NCI-H82 treated with DMSO at 0.1 percent for 48 hours (cell line): ENCODE results near the gene VSIR.

Experiments
- DNase-seq: peaks from one replicate; lab custom pipeline; 2025; ENCODE audit not compliant: unreplicated experiment; lab: John Stamatoyannopoulos, UW

Gene VSIR

DNA sequence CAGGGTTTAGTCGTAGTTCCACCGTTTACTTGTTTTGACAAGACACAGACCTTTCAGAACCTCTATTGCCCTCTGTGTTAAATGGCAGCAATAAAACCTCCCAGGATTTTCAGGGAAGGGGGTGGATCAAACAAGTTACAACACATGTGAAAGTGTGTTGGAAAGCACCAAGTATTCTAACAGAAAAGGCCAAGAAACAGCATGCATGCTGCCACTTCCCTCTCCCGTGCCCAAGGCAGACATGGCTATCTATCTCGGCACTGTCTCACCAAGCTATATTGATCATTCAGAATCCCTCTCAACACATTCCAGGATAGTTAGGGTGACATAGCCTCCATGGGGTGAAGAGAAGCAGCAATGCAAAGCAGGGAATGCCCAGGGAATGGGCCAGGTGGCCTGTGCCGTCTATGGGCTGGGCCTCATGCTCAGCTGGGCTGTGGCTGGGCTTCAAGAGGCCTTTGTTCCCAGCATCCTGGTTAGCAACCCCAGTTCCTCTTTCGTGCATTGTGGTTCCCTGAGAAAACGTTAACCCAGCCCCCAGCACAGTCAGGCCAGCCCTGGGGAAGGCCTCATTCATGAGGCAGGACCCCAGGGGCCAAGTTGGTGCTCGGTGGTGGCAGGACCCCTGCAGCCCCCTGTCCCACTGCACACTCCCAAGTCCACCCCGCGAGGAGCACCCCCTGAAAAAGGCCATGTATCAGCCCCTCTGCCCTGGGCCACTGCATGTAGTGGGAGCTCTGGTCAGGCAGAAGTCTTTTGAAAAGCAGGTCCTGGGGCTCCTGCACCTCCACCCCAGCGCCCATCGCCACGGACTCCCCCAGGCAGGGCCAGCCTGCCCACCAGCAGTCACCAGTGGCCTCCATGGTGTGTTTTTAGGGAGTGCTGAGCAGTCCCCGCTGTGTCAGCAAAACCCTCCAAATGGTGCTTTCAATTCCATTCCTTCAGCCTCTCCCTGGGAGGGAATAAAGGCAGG is 25.5 kb downstream of the VSIR start:
- DNase-seq, result no peak

DNA sequence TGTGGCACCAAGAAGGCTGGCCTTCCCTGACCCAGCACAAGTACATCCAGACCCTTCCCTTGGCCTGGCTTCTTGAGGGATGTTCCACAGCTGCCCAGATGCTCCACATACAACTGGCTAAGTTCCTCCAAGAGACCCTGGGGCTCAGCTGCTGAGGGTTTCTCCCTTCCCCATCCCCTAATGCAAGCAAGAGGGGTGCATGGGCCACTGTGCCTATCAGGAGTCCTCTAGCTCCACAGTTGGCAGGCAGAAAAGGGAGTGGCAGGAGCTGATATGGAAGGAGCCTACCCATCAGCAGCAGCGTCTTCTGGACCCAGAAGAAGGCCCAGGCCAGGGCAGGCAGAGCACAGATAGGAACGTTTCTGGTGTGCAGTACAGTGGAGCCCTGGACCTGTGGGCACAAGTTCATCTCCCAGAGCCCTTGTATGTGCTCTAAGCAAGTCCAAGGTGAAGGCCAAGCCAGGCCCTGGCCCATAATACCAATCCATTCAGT is 26.2 kb downstream of the VSIR start:
- no peak for DNase-seq

DNA sequence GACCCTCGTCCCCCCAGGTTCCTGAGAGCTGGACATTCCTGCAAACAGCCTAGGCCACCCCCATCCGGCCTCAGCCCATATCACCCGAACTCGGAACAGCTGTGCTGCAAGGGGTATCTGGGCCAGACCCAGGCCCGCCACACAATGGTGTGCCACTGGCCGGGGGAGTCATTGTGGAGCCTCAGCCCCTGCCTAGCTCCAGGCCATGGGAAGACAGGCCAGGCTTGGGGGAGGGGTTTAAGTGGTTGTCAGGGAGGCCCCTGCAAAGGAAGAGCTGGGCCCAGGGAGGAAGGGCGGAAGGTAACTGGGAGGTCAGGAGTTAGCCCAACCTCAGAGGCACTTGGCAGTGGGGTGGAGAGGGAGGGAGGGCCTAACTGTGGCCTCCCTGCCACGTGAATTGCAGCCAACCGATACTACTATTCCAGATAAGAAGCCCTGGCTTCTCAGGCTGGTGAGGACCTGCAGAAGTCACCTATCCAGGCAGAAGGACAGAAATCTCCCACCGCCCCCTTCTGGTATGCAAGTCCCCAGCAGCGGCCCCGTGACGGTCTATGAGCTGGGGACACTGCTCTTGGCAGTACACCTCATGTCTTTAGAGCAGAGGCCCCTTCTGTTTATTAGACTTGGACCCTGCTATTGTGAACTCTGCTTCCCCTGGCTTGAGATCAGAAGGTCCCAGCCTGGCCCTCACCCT is 26.8 kb downstream of the VSIR start:
- DNase-seq, result no peak

DNA sequence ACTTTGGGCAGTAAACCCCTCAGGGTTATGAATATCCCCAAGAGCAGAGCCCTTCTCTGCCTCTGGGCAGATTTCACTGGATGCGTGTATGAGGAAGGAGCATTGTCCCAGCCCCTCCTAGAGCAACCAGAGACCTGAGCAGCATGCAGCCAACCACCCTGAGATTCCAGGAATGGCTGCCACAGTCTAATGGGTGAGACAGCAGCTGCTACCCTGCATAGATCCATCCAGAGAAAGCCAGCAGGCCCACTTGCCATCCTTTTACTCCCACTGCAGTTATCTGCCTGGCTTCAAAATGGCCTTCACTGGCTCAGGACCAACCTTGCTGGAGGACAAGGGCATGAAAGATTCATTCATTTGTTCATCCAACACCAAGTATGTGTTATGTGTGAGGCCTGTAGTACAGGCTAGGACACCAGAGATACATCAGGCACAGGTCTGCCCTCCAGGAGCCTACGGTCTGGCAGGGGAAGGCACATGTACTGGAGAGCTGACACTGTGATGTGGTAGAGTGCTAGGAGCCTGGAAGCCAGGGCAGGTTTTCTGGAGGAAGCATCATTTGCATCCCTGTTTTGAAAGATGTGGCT is 27.6 kb downstream of the VSIR start:
- no peak for DNase-seq

DNA sequence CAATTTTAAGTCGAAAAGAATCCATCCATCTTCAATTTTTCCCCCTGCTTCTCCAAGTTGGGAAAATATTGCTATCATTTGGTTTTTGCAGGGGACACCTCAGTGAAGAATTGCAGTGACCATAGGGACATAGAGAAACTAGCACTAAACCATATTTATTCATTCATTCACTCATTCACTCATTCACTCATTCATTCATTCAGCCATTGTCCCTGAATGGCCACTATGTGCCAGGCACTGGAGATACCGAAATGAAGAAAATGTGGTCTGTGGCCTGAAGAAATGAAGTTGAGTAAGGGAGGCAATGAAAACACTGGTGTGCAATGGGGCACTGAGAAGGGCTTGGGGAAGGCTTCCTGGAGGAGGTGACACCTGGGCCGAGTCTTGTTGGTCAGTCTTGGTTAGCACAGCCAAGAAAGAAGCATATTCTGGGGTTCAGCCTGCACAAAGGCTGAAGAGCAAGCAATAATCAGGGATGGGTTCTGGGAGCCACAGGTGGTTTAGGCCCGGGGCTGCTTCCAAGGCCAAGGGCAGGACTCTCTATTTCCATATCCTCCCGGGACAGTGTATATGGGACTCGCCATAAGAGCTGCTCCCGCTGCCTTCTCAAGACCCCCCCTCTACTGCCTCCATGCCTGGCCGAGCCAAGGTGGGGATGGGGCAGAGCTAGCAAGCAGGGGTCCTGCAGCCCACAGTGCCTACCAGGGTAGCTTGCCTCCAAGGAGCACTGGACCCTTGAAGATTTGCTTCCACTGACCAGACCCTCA is 28.2 kb downstream of the VSIR start:
- no peak for DNase-seq

DNA sequence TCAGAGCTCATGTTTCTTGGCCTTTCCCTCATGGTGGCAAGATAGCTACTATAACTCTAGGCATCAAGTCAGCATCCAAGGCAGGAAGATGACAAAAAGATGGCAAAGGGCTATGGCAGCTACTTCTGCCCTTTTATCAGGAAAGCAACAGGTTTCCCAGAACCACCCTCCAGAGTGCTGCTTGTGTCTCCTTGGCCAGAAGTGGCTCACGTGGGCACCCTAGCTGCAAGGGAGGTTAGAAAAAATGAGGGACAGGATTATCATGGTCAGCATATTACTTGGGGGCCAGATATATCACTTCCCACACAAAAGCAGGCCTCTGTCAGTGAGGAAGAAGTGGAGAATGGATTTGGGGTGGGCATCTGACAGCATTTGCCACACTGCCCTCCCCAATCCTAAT is 29.5 kb downstream of the VSIR start:
- DNase-seq, result no peak

DNA sequence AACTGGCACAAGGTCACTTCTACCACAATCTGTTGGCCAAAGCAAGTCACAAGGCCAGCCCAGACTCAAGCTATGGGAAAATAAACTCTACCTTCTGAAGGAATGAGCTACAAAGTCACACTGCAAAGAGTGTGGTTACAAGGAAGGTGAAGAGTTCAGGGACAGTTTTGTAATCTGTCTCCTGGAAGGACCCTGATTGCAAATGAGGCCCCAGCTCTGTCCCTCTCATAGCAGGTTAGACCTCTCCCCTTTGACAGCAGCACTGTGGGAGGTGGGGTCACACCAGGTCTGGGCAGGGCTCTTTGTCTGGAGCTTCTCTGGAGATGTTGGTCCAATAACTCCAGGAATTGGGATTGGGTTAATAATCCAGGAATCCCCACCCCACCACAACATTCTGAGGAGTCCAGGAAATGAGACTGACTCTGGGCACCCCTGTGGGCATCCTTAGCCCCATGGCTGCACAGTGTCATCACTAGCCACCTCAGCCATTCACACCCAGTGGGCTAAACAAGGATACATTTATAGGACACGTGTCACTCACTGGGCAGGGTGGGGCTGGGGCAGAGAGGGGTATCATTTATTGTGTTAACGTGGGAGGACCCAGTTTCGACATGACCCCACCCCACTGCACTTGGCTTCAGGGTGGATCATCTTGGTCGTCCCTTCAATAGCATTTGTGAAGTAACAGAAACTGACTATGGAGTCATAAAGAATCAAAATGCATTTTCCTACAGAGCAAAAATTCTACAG is 30.1 kb downstream of the VSIR start:
- no peak for DNase-seq

DNA sequence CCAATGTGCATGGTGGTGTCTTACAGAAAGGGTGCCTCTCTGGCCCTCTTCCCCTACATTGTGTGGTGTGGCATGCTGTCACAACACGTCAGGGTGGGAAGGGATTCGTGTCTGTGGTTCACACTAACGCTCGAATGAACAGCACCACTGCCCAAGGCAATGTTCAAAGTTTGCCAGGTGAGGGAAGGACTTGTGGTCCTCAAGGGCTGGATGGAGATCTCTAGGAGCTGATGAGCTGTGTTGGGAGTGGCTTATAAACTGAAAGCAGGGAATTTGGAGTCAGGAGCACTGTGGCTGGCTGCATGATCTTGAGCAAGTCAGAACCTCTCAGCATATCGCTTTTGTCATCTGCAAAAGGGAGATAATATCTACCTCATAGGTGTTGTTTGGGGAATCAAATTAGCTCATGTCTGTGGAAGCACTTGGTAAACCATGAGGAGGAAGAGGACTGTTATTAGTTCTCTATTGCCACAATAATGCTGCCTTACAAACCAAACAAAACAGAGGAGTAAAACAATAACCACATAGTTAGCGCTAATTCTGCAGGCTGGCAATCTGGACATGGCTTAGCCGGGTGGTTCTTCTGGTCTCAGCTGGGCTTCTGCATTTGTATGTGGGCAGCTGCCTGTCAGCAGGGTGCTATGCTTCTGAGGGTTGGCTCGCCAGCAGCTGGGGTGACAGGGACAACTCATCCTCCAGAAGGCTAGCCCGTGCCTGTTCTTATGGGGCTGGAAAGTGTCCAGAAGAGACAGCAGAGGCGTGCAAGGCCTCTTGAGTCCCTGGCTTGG is 30.8 kb downstream of the VSIR start:
- no peak for DNase-seq

DNA sequence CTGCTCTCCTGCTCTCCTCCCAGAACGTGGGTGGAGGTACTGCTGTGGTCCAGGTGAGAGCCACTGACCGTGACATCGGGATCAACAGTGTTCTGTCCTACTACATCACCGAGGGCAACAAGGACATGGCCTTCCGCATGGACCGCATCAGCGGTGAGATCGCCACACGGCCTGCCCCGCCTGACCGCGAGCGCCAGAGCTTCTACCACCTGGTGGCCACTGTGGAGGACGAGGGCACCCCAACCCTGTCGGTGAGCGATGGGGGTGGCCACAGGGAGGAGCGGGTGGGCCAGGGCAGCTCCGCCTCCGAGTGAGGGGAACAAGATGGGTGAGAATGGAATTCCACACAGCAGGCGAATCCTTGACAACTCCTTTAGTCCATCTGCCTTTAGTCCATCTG is 31.6 kb downstream of the VSIR start:
- DNase-seq, result no peak

DNA sequence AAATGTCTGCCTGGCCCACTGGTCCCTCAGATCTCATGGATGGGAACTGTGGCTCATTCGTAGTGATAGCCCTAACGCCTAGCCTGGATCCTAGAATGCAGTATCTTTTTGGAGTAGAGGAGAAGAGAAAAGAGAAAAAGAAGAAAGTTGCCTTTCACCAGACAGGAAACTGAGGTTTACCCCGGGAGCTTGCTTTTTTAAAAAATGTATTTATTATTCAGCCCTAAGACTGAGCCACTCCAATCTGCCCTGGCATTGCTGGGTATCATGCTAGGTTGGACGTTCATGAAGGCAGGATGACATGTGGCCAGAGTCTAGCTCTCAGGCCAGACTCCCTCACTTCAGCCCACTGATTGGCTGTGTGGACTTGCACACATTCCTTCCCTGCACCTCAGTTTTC is 32.3 kb downstream of the VSIR start:
- no peak for DNase-seq

DNA sequence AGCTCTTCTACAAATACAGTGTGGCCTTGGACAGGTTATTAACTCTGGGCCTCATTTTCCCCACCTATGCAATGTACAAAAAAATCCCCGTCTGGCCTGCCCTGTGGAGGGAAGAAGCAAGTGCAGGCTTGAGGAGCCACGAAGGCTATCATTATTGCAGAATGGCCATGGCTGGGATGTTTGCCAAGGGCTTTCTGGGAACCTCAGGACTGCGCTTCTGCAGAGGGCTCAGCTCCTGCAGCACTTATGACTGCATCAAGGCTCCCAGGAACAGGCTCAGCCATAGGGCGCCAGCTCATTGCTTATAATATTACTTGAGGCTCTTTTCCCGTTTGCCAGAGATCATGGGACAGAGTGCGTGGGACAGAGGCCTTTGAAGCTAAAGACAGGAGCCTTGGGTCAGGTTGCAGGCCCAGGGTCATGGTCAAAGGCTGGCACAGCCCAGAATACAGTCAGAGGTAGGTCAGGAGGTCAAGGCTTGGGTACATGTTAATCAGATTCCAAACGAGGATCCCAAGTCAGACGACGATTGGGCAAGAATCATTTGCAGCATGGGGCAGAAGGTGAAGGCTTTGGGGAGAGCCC is 33.2 kb downstream of the VSIR start:
- no peak for DNase-seq

DNA sequence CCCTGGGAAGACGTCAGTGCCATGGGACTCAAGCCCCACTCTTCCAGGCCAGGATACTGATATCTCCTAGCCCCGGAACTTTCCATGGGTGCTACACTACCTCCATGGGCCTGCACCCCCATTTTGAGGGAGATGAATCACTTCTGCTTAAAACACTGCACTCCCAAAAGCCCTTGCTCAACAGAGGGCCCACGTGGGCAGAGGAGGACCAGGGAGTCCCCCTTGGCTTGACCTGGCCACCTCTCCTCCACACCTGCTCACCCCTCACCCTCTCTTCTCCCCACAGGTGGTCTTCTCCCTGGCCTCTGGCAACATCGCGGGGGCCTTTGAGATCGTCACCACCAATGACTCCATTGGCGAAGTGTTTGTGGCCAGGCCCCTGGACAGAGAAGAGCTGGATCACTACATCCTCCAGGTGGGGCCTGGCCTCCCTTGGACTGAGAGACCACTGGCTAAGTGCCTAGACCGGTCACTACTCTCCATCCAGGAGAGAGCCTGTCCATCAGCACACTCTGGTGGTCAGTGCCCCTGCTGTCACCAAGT is 33.9 kb downstream of the VSIR start:
- no peak for DNase-seq

DNA sequence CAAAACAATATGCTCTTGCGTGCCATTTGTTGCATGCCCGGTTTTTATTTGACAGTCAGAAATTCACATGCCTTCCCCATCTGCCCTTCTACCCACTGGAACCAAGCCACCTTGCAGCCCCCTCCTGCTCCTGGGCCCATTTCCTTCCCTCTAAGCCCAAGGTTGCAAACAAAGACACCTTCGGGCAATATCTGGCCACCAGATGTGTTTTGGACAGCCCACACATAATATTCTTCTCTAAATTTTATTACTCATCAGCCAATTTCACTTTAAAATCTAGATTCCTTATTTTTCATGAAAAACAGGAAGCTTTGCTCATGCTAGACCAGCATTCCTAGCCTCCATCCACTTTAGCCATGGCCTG is 35.5 kb downstream of the VSIR start:
- DNase-seq, result no peak

DNA sequence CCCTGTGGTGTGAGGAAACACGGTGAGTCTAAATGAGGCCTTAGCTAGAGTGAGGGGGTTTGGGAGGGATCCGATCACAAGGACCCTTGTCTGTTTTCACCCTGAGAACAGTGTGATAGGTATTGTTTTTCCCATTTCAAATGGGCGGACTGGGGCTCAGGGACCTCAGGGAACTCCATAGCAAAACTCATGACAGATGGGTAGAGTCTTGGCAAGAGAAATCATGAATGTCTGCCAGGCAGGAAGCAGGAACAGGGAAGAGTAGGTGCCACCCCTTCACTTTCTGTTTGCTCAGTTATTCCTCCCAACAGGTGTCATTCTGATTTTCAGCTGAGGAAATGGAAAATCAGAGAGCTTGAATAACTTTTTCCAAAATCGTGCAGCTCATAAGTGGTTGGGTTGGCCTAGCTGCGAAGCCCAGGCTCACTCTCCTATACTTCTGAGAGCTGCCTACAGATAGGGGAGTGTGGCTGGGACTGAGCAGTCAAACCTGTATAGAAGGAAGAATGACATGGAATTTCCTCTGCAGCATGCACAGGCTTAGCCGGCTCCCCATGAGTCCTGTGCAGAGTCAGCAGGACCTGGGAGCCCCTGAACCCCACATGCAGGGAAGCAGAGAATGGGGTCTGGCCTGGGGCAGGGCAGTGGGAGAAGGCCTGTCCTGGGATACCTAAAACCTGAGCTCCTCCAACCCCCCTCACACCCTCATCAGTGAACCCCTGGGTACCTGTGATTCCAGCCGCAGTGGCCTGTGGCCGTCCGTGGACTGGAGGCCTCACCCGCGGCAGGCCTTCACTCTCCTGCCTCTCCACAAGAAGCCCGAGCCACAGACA is 36.1 kb downstream of the VSIR start:
- DNase-seq, result no peak

DNA sequence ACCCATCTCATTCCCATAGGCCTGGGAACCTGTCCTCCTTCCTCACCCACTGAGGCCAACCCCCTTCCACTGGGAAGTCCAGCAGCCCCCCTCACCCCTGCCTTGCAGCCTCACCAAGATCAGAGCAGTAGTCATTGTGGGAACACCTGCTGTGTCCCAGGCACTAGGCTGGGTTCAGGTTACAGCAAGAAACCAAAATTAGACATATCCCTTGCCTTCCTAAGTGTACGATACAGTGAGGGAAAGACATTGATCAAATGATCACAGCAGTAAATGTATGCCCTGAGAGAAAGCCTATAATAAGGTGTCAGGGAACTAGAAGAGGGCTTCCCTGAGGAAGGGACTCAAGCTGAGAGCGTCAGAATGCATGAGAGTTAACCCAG is 36.8 kb downstream of the VSIR start:
- no peak for DNase-seq

DNA sequence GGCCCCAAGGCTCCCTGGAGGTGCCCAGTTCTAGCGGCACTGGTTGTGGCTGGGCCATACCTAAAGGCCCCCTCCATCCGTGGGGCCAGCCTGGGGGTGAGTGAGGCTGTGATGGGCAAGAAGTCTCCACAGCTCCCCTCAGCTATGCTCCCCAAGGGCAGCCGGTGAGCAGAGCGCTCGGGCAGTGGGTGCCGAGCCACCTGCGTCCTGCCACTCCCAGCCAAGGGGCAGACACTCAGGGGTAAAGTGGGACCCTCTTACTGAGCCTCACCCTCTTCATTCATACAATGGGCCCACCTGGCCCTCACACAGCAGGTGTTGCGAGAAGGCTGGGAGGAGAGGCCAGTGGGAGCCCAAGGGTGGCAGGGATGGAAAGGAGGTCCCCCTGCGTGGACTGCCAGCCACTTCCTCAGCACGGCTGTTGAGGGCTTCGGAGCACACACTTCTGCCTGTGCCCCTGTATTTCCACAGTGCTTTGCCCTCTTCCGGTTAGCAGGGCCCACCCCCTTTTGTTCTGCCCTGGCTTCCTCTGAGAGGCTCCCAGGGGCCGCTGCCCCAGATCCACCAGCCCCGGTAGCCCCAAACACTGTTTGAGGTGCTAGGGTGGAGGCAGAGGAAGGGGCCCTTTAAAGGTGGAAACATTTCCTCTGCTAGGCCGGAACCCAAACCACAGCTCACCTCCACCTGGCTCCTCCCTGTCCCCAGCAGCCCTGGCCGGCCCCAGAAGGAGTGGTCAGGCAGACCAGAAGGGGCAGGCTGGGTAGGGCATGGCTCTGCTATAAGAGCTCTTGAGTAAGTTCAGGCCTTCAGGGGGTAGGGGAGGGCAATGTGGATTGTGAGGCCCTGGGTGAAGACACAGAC is 37.4 kb downstream of the VSIR start:
- no peak for DNase-seq

DNA sequence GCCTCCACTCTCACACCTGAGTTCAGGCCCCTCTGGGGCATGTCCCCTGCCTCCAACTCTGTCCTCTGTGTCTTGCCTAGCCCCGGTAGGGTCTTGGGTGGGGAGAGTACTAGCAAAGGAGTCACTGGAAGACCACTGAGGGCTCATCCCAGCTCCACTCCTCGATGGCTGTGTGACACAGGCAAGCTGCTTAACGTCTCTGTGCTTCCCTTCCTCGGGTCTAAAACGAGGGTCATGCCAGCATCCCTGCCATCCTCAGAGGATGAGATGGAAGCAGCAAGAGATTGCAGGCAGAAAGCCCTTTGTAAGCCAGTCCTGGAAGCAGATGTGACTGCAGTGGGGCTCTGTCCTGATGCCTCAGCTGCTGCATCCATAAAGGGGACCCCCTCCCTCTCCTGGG is 38.5 kb downstream of the VSIR start:
- no peak for DNase-seq
